Mucosa of descending colon (tissue), 3 donors: ENCODE measurements around the gene PCK1. TPM values are rescaled to one million over a fixed set of nuclear protein-coding genes. Genes with fewer than 3 reads are reported as not detected.

ENCODE experiments used
- ATAC-seq: fragments of 200-7000 bp; cut with Tn5 transposase; one replicate; pipeline ENCODE4 v1.9.1; 2020; ENCODE audit warnings: mild to moderate bottlenecking, moderate library complexity
- DNase-seq, 3 donors: peaks; one replicate each; pipeline ENCODE4 v3.0.0-alpha.2; 2020
- H3K36me3 ChIP-seq: fragments of 200-600 bp; one replicate; pipeline ENCODE4 v1.8.0; 2021; ENCODE audit warnings: low read depth, mild to moderate bottlenecking
- H3K4me1 ChIP-seq: fragments of 200-600 bp; one replicate; pipeline ENCODE4 v1.8.0; 2021; ENCODE audit warnings: low read depth, mild to moderate bottlenecking
- H3K4me3 ChIP-seq: fragments of 200-600 bp; one replicate; pipeline ENCODE4 v1.8.0; 2021; ENCODE audit warnings: mild to moderate bottlenecking
- H3K9me3 ChIP-seq: fragments of 200-600 bp; one replicate; pipeline ENCODE4 v1.8.0; 2021; ENCODE audit warnings: mild to moderate bottlenecking
- intact Hi-C, 2 donors: fragments of 100-400 bp; cut with DNase I in 1 of 2; cut with micrococcal nuclease in 1 of 2; formaldehyde crosslinking; loops; one replicate each; pipeline versions ENCODE4 v1.11.0 to v1.11.1; 2022; cut with DNase I, micrococcal nuclease
- total RNA-seq, 3 donors: library from RNA; stranded (reverse); fragmentation: NEBNext Ultra II Directional in 2 of 3; extraction: Animal tissue kit (Norgen Biotek cat#: 25700) in 2 of 3; gene quantifications; one replicate each; pipeline versions ENCODE4 v1.2.1 to v1.2.4, GENCODE V29; 2021 to 2023
- TF ChIP-seq, protein P1 (sequence below): fragments of 200-600 bp; IDR thresholded peaks from one replicate; pipeline ENCODE4 v1.8.0; 2022; ENCODE audit warnings: antibody characterized with exemption, mild to moderate bottlenecking
- donor health status: DM: no; HTN: no; CAD: no; lungs with moderate emphysema.
- donor health status: DM: no; HTN: no; CAD: no.
- donor health status: DM: no; HTN: yes; CAD: no.

Gene PCK1
- total RNA-seq, 3 donors from 2014 or later, result 134 to 467 (median 136) TPM

DNA sequence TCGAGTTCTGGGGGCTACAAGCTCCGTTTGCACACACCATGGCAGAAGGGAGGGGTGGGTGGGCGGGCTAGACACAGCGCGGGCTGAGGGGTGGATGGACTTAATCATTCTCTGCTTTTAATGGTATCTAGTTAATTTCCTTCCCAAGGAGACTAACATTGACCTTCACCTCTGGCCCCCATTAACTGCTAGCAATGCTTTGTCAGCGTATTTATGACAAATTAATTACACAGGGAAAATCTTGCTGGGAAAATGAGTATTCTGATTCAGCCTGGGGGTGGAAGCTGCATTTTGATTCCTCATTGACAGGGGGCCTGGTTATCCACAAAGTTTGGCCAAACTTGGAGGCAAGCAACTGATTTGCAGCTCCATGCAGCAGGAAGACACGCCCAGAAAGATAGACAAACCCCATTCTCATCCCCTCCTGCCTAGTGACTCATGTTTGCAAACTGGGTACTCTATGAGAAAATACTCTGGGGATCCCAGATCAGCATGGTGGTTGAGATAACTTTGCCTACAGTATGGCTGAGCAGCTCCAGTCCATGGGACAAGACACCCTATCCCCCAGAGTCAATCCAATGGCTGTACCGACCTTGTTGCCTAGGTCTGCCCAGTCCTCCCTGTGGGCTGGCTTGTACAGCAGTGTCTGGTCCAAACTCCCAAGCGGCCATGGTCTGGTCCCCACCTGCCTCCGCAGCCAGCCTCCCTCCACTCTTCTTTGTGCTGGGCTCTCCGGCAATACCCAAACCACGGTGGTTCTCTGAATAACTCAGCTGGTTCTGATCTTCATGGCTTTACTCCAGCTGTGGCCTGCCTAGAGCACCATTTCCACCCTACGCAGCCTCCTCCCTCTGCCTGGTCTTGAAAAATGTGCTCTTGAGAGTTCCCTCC is 39.7 kb downstream of the PCK1 start:
- H3K4me1 ChIP-seq, result peaks cover 16% of the 10 kb centered on the region
- TF ChIP-seq, protein P1, sequence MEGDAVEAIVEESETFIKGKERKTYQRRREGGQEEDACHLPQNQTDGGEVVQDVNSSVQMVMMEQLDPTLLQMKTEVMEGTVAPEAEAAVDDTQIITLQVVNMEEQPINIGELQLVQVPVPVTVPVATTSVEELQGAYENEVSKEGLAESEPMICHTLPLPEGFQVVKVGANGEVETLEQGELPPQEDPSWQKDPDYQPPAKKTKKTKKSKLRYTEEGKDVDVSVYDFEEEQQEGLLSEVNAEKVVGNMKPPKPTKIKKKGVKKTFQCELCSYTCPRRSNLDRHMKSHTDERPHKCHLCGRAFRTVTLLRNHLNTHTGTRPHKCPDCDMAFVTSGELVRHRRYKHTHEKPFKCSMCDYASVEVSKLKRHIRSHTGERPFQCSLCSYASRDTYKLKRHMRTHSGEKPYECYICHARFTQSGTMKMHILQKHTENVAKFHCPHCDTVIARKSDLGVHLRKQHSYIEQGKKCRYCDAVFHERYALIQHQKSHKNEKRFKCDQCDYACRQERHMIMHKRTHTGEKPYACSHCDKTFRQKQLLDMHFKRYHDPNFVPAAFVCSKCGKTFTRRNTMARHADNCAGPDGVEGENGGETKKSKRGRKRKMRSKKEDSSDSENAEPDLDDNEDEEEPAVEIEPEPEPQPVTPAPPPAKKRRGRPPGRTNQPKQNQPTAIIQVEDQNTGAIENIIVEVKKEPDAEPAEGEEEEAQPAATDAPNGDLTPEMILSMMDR, result no peak
- H3K36me3 ChIP-seq, result no peaks in the 10 kb centered on the region
- ATAC-seq (no peak), DNase-seq (no peak)
- H3K4me3 ChIP-seq, result no peak overlapping the region
- no peaks in the 10 kb centered on the region for H3K9me3 ChIP-seq
- intact Hi-C loops, result no loop called here

- H3K4me3 ChIP-seq, result no peak overlapping the region
- H3K4me1 ChIP-seq, result peaks cover 17% of the 10 kb centered on the region
- DNase-seq (peak in 1 of 3 donors; percentile 11), ATAC-seq (no peak)
- H3K36me3 ChIP-seq, result no peaks in the 10 kb centered on the region
- TF ChIP-seq, protein P1, result no peak
- intact Hi-C loops, result no loop called here
- no peaks in the 10 kb centered on the region for H3K9me3 ChIP-seq
Observed at GRCh38 chr20:57601211-57601570, 40.3 kb downstream of the PCK1 start.

DNA sequence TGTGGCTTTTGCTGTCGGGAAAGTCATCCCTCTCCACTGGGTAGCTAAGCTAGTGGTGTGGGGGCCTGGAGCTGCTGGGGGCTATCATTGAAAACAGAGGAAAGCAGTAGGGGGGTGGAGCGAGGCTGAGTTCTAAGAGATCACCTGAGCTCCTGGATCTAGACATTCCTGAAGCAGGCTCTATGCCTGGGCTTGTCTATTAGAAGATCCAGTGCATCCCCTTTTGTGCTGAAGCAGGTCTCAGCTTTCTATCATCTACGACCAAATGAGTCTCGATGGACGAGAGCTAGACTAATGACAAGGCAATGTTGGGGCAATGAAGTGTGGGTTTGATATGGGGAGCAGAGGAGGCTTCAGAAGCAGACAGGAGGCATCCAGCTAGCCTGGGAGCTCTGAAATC is 40.8 kb downstream of the PCK1 start:
- Histone ChIP-seq H3K9me3 (no peaks in the 10 kb centered on the region), H3K36me3 (no peaks in the 10 kb centered on the region), H3K4me3 (no peak overlapping the region), H3K4me1 (peaks cover 15% of the 10 kb centered on the region)
- no peak for ATAC-seq
- TF ChIP-seq, protein P1, result no peak
- DNase-seq, result peak in 1 of 3 donors; percentile 10
- intact Hi-C loops, result no loop called here

- Histone ChIP-seq H3K9me3 (no peaks in the 10 kb centered on the region), H3K4me1 (peaks cover 10% of the 10 kb centered on the region), H3K36me3 (no peaks in the 10 kb centered on the region), H3K4me3 (no peak overlapping the region)
- DNase-seq (peak in 1 of 3 donors; percentile 9), ATAC-seq (no peak)
- intact Hi-C loops, result no loop called here
- TF ChIP-seq, protein P1, result no peak
Observed at GRCh38 chr20:57603120-57603519, 42.2 kb downstream of the PCK1 start.

GRCh38 chr20:57605045-57605444 is 44.1 kb downstream of the PCK1 start:
- intact Hi-C loops, result no loop called here
- H3K4me3 ChIP-seq, result no peak overlapping the region
- DNase-seq, result peak; percentile 42 to 60 (median 47)
- H3K9me3 ChIP-seq, result no peaks in the 10 kb centered on the region
- H3K36me3 ChIP-seq, result no peaks in the 10 kb centered on the region
- TF ChIP-seq, protein P1, result no peak
- peak; percentile 95 for ATAC-seq
- peaks cover 10% of the 10 kb centered on the region for H3K4me1 ChIP-seq
